ENCODE data around the gene CKB. TPM values are rescaled to one million over a fixed set of nuclear protein-coding genes. Genes with fewer than 3 reads are reported as not detected.

The CKB gene
- total RNA-seq, result 1 to 10 TPM; 2.2 to 2.7 TPM

GRCh38 chr14:103522649-103523574 is at the start of gene CKB:
Gene CKB (minus strand): TSS chr14:103522830. CDS start chr14:103522493, 337 bp downstream.
- Mint-ChIP-seq H3K36me3 (ENCODE audit: low read depth) (no peaks in the 10 kb centered on the region), H3K4me1 (ENCODE audit: low read depth) (peaks cover 34% of the 10 kb centered on the region), H3K9me3 (ENCODE audit: insufficient read depth) (no peaks in the 10 kb centered on the region), H3K4me3 (peak within 1 kb of the TSS; percentile 42), H3K27ac (no peak within 1 kb of the TSS), H3K27me3 (ENCODE audit: low read depth) (peaks cover 12% of the 10 kb centered on the region)
- ATAC-seq (no peak), DNase-seq (no peak)
- ChIA-PET POLR2A (interaction anchor here (0.6 kb wide), 1 partner anchor 9 kb away, joined by 3 read pairs; no protein-coding TSS in a partner anchor), CTCF (no interaction called here)

GRCh38 chr14:103569408-103569807 is 46.8 kb upstream of the CKB start:
- POLR2A ChIA-PET, result no interaction called here
- Mint-ChIP-seq H3K4me1 (ENCODE audit: low read depth) (peaks cover 13% of the 10 kb centered on the region), H3K27ac (no peak overlapping the region), H3K36me3 (ENCODE audit: low read depth) (peaks cover 8% of the 10 kb centered on the region), H3K9me3 (ENCODE audit: insufficient read depth) (no peaks in the 10 kb centered on the region), H3K27me3 (ENCODE audit: low read depth) (no peaks in the 10 kb centered on the region), H3K4me3 (no peak overlapping the region)
- CTCF ChIA-PET, result interaction anchor here (1.0 to 1.1 kb wide), 3 partner anchors 10 to 111 kb away, joined by 3 to 7 read pairs (median 3); no protein-coding TSS in a partner anchor
- ATAC-seq (no peak), DNase-seq (no peak)

GRCh38 chr14:103568952-103569351 is 46.3 kb upstream of the CKB start:
- POLR2A ChIA-PET, result no interaction called here
- H3K36me3 Mint-ChIP-seq (ENCODE audit: low read depth), result peaks cover 7% of the 10 kb centered on the region
- no peak overlapping the region for H3K27ac Mint-ChIP-seq
- CTCF ChIA-PET, result interaction anchor here (1.0 to 1.1 kb wide), 3 partner anchors 9 to 111 kb away, joined by 3 to 7 read pairs (median 3); no protein-coding TSS in a partner anchor
- ATAC-seq (no peak), DNase-seq (no peak)
- H3K4me1 Mint-ChIP-seq (ENCODE audit: low read depth), result peaks cover 16% of the 10 kb centered on the region
- no peaks in the 10 kb centered on the region for H3K9me3 Mint-ChIP-seq (ENCODE audit: insufficient read depth)
- no peaks in the 10 kb centered on the region for H3K27me3 Mint-ChIP-seq (ENCODE audit: low read depth)
- no peak overlapping the region for H3K4me3 Mint-ChIP-seq

GRCh38 chr14:103563844-103564505 is 41.3 kb upstream of the CKB start:
- Mint-ChIP-seq H3K36me3 (ENCODE audit: low read depth) (peaks cover 28% of the 10 kb centered on the region), H3K27ac (peak overlapping the region; percentile 33), H3K27me3 (ENCODE audit: low read depth) (no peaks in the 10 kb centered on the region), H3K4me1 (ENCODE audit: low read depth) (peaks cover 46% of the 10 kb centered on the region), H3K9me3 (ENCODE audit: insufficient read depth) (no peaks in the 10 kb centered on the region), H3K4me3 (peak overlapping the region; percentile 91)
- POLR2A ChIA-PET, result interaction anchor here (0.6 kb wide), 2 partner anchors 34 to 65 kb away, joined by 3 read pairs; partner anchors contain the start of gene KLC1
- ATAC-seq, result no peak
- CTCF ChIA-PET, result interaction anchor here (0.7 to 1.8 kb wide), 2 partner anchors 11 to 45 kb away, joined by 3 to 4 read pairs; no protein-coding TSS in a partner anchor
- no peak for DNase-seq

GRCh38 chr14:103563226-103563620 is 40.6 kb upstream of the CKB start:
- Mint-ChIP-seq H3K27me3 (ENCODE audit: low read depth) (no peaks in the 10 kb centered on the region), H3K4me3 (peak overlapping the region; percentile 91), H3K4me1 (ENCODE audit: low read depth) (peaks cover 52% of the 10 kb centered on the region), H3K9me3 (ENCODE audit: insufficient read depth) (no peaks in the 10 kb centered on the region), H3K27ac (peak overlapping the region; percentile 80), H3K36me3 (ENCODE audit: low read depth) (peaks cover 28% of the 10 kb centered on the region)
- CTCF ChIA-PET, result interaction anchor here (0.7 to 5.1 kb wide), 2 partner anchors 10 to 45 kb away, joined by 3 to 23 read pairs; no protein-coding TSS in a partner anchor
- ATAC-seq, result no peak
- POLR2A ChIA-PET, result interaction anchor here (0.6 kb wide), 2 partner anchors 33 to 66 kb away, joined by 3 read pairs; partner anchors contain the start of gene KLC1
- DNase-seq, result no peak

- peak; percentile 90 for DNase-seq
- H3K27me3 Mint-ChIP-seq (ENCODE audit: low read depth), result no peaks in the 10 kb centered on the region
- ATAC-seq, result peak; percentile 81
- POLR2A ChIA-PET, result interaction anchor here (0.5 to 2.1 kb wide), 7 partner anchors 30 to 228 kb away, joined by 3 to 16 read pairs (median 6); partner anchors contain the start of genes EIF5, KLC1, TRMT61A and XRCC3
- peaks cover 30% of the 10 kb centered on the region for H3K36me3 Mint-ChIP-seq (ENCODE audit: low read depth)
- peak within 1 kb of the TSS; percentile 91 for H3K4me3 Mint-ChIP-seq
- CTCF ChIA-PET, result interaction anchor here (1.3 to 5.1 kb wide), 5 partner anchors 9 to 359 kb away, joined by 3 to 23 read pairs (median 7); no protein-coding TSS in a partner anchor
- H3K9me3 Mint-ChIP-seq (ENCODE audit: insufficient read depth), result no peaks in the 10 kb centered on the region
- peak within 1 kb of the TSS; percentile 93 for H3K27ac Mint-ChIP-seq
- H3K4me1 Mint-ChIP-seq (ENCODE audit: low read depth), result peaks cover 55% of the 10 kb centered on the region
These were observed 40.0 kb upstream of the CKB start, which contains the start of the genes BAG5 and COA8 for GRCh38 chr14:103562429-103563225. Gene BAG5 (minus strand): TSS chr14:103562657. CDS start chr14:103561164, 1,493 bp downstream. Gene COA8 (plus strand): TSS chr14:103562960. CDS start chr14:103563002, 42 bp downstream.

GRCh38 chr14:103562179-103562428 is 39.5 kb upstream of the CKB start:
- no peaks in the 10 kb centered on the region for H3K9me3 Mint-ChIP-seq (ENCODE audit: insufficient read depth)
- peaks cover 55% of the 10 kb centered on the region for H3K4me1 Mint-ChIP-seq (ENCODE audit: low read depth)
- H3K27me3 Mint-ChIP-seq (ENCODE audit: low read depth), result no peaks in the 10 kb centered on the region
- POLR2A ChIA-PET, result interaction anchor here (0.5 to 2.1 kb wide), 7 partner anchors 29 to 228 kb away, joined by 3 to 16 read pairs (median 6); partner anchors contain the start of genes EIF5, KLC1, TRMT61A and XRCC3
- peaks cover 30% of the 10 kb centered on the region for H3K36me3 Mint-ChIP-seq (ENCODE audit: low read depth)
- ATAC-seq (no peak), DNase-seq (no peak)
- CTCF ChIA-PET, result interaction anchor here (1.3 to 5.1 kb wide), 5 partner anchors 9 to 360 kb away, joined by 3 to 23 read pairs (median 7); no protein-coding TSS in a partner anchor
- H3K27ac Mint-ChIP-seq, result peak overlapping the region; percentile 93
- peak overlapping the region; percentile 91 for H3K4me3 Mint-ChIP-seq

GRCh38 chr14:103561381-103562178 is 39.0 kb upstream of the CKB start:
- peak overlapping the region; percentile 93 for H3K27ac Mint-ChIP-seq
- ATAC-seq, result peak; percentile 52
- H3K27me3 Mint-ChIP-seq (ENCODE audit: low read depth), result no peaks in the 10 kb centered on the region
- peaks cover 30% of the 10 kb centered on the region for H3K36me3 Mint-ChIP-seq (ENCODE audit: low read depth)
- H3K4me3 Mint-ChIP-seq, result peak overlapping the region; percentile 91
- ChIA-PET CTCF (interaction anchor here (0.6 to 5.1 kb wide), 6 partner anchors 10 to 360 kb away, joined by 3 to 23 read pairs (median 6); no protein-coding TSS in a partner anchor), POLR2A (interaction anchor here (0.5 to 2.1 kb wide), 8 partner anchors 10 to 227 kb away, joined by 3 to 16 read pairs (median 5); partner anchors contain the start of genes EIF5, KLC1, TRMT61A and XRCC3)
- H3K9me3 Mint-ChIP-seq (ENCODE audit: insufficient read depth), result no peaks in the 10 kb centered on the region
- H3K4me1 Mint-ChIP-seq (ENCODE audit: low read depth), result peaks cover 55% of the 10 kb centered on the region
- DNase-seq, result peak; percentile 67

- ChIA-PET POLR2A (interaction anchor here (1.1 to 2.1 kb wide), 3 partner anchors 11 to 155 kb away, joined by 3 to 7 read pairs (median 3); partner anchors contain the start of genes XRCC3 and ZFYVE21), CTCF (interaction anchor here (1.5 to 5.1 kb wide), 5 partner anchors 9 to 119 kb away, joined by 3 to 23 read pairs (median 7); no protein-coding TSS in a partner anchor)
- peak overlapping the region; percentile 91 for H3K4me3 Mint-ChIP-seq
- no peaks in the 10 kb centered on the region for H3K9me3 Mint-ChIP-seq (ENCODE audit: insufficient read depth)
- peaks cover 49% of the 10 kb centered on the region for H3K4me1 Mint-ChIP-seq (ENCODE audit: low read depth)
- no peaks in the 10 kb centered on the region for H3K27me3 Mint-ChIP-seq (ENCODE audit: low read depth)
- DNase-seq (no peak), ATAC-seq (no peak)
- H3K36me3 Mint-ChIP-seq (ENCODE audit: low read depth), result peaks cover 27% of the 10 kb centered on the region
- H3K27ac Mint-ChIP-seq, result peak overlapping the region; percentile 93
These were observed 38.1 kb upstream of the CKB start for GRCh38 chr14:103560691-103561090.

- no peaks in the 10 kb centered on the region for H3K27me3 Mint-ChIP-seq (ENCODE audit: low read depth)
- no peak for DNase-seq
- POLR2A ChIA-PET, result interaction anchor here (1.1 kb wide), 1 partner anchor 32 kb away, joined by 3 read pairs; no protein-coding TSS in a partner anchor
- peaks cover 46% of the 10 kb centered on the region for H3K4me1 Mint-ChIP-seq (ENCODE audit: low read depth)
- H3K4me3 Mint-ChIP-seq, result no peak overlapping the region
- CTCF ChIA-PET, result interaction anchor here (0.9 to 5.1 kb wide), 3 partner anchors 10 to 41 kb away, joined by 3 to 23 read pairs (median 3); no protein-coding TSS in a partner anchor
- no peak overlapping the region for H3K27ac Mint-ChIP-seq
- H3K9me3 Mint-ChIP-seq (ENCODE audit: insufficient read depth), result no peaks in the 10 kb centered on the region
- peaks cover 30% of the 10 kb centered on the region for H3K36me3 Mint-ChIP-seq (ENCODE audit: low read depth)
- ATAC-seq, result no peak
These were observed 37.1 kb upstream of the CKB start for GRCh38 chr14:103559766-103560165.

Measured in activated CD8-positive, alpha-beta T cell treated with anti-CD3 and anti-CD28 coated beads, Interleukin-2, amount 10 ng/mL, durations not matched to agents 7 days and 5 days (primary cell).